K562 (cell line): ENCODE measurements around the gene GIGYF1. TPM values are rescaled to one million over a fixed set of nuclear protein-coding genes. Genes with fewer than 3 reads are reported as not detected.

ENCODE experiments used
- ARNT ChIP-seq, 2 experiments: fragments of 450-650 bp; IDR thresholded peaks; 2 replicates each; pipeline ENCODE4 v1.6.1; 2016; ENCODE audit warnings: mild to moderate bottlenecking in 1 of 2
- GTF2A2 ChIP-seq: IDR thresholded peaks from 2 replicates; pipeline ENCODE4 v1.6.1; 2016; ENCODE audit warnings: mild to moderate bottlenecking, missing genetic modification characterization, missing compliant biosample characterization
- HDAC3 ChIP-seq: fragments of 450-650 bp; IDR thresholded peaks from 2 replicates; pipeline ENCODE4 v1.6.1; 2018; ENCODE audit warnings: borderline replicate concordance, mild to moderate bottlenecking, moderate library complexity; ENCODE audit not compliant: partially characterized antibody
- IRF2 ChIP-seq: sonication (generic); formaldehyde crosslinking; IDR thresholded peaks from 2 replicates; pipeline ENCODE4 v1.8.1; 2022; ENCODE audit warnings: mild to moderate bottlenecking, missing genetic modification reagents
- KAT7 ChIP-seq: sonication (generic); formaldehyde crosslinking; IDR thresholded peaks from 2 replicates; pipeline ENCODE4 v1.8.0; 2022; ENCODE audit warnings: missing genetic modification reagents, mild to moderate bottlenecking, borderline replicate concordance
- NFATC3 ChIP-seq: fragments of 450-650 bp; IDR thresholded peaks from 2 replicates; pipeline ENCODE4 v1.6.1; 2017; ENCODE audit warnings: mild to moderate bottlenecking
- NFIX ChIP-seq: fragments of 250-450 bp; sonication (Bioruptor Pico); IDR thresholded peaks from 2 replicates; pipeline ENCODE4 v1.4.0; 2020; ENCODE audit warnings: low read depth, mild to moderate bottlenecking, moderate library complexity
- POLR2AphosphoS2 ChIP-seq: IDR thresholded peaks from 2 replicates; pipeline ENCODE4 v1.6.1; 2012; ENCODE audit warnings: low read length, improper control_type of control experiment
- PYGO2 ChIP-seq: fragments of 450-650 bp; IDR thresholded peaks from 2 replicates; pipeline ENCODE4 v1.6.1; 2016; ENCODE audit warnings: mild to moderate bottlenecking, missing genetic modification characterization, moderate library complexity, missing compliant biosample characterization
- RBM34 ChIP-seq: fragments of 200-400 bp; formaldehyde crosslinking; IDR thresholded peaks from 2 replicates; pipeline ENCODE4 v1.6.1; 2018; ENCODE audit warnings: low read length, borderline replicate concordance; ENCODE audit not compliant: insufficient read depth
- SMARCA4 ChIP-seq: fragments of 450-650 bp; IDR thresholded peaks from 2 replicates; pipeline ENCODE4 v1.6.1; 2016
- SRSF7 ChIP-seq: fragments of 200-400 bp; formaldehyde crosslinking; optimal IDR thresholded peaks from 2 replicates; pipeline ENCODE3; 2017; ENCODE audit warnings: mild to moderate bottlenecking, low read depth, low read length
- STAG1 ChIP-seq: sonication (generic); formaldehyde crosslinking; IDR thresholded peaks from 2 replicates; pipeline ENCODE4 v1.5.0; 2020; ENCODE audit warnings: missing genetic modification reagents, borderline replicate concordance
- ZNF311 ChIP-seq: fragments of 250-450 bp; sonication (Bioruptor Pico); IDR thresholded peaks from 2 replicates; pipeline ENCODE4 v1.4.0; 2020; ENCODE audit warnings: mild to moderate bottlenecking, moderate library complexity
- ZNF668 ChIP-seq: fragments of 250-450 bp; sonication (Bioruptor Pico); IDR thresholded peaks from 2 replicates; pipeline ENCODE4 v1.8.0; 2022; ENCODE audit warnings: mild to moderate bottlenecking, inconsistent platforms
- ZSCAN32 ChIP-seq: fragments of 450-650 bp; formaldehyde crosslinking; IDR thresholded peaks from 2 replicates; pipeline ENCODE4 v1.4.0; 2020; ENCODE audit warnings: mild to moderate bottlenecking, moderate library complexity
- polyA plus RNA-seq, 8 experiments: library from polyadenylated mRNA; depleted of rRNA in 4 of 8; stranded (reverse) in 5 of 8; unstranded in 3 of 8; fragments of >200 nt; fragmentation: Nextera tagmentation in 2 of 8; fragmentation: Illumina TruSeq in 1 of 8; extraction: Ambion mirVana in 2 of 8; extraction: Trizol in 1 of 8; gene quantifications; 2 replicates each; pipeline versions ENCODE4 v1.2.1 to v1.2.3, GENCODE V29; 2011 to 2014; ENCODE audit warnings: inconsistent platforms in 1 of 8, missing spikeins in 1 of 8
- total RNA-seq, 7 experiments: library from RNA; depleted of rRNA in 6 of 7; stranded (reverse); fragments of >200 nt in 6 of 7; fragmentation: Illumina TruSeq in 2 of 7; extraction: Trizol in 2 of 7; gene quantifications; 2 replicates each; pipeline versions ENCODE4 v1.2.1 to v1.2.3, GENCODE V29; 2011 to 2021; ENCODE audit warnings: low replicate concordance in 1 of 7
- TF ChIP-seq, protein P1 (sequence below): conservative IDR thresholded peaks from 2 replicates; pipeline ENCODE4 v1.6.1; 2011; ENCODE audit warnings: low read depth, mild to moderate bottlenecking, low read length; ENCODE audit not compliant: control insufficient read depth
- TF ChIP-seq, protein P2 (sequence below): fragments of 250-450 bp; sonication (Bioruptor Pico); IDR thresholded peaks from 2 replicates; pipeline ENCODE4 v1.4.0; 2020; ENCODE audit warnings: mild to moderate bottlenecking
- TF ChIP-seq, protein P3 (sequence below): sonication (generic); formaldehyde crosslinking; IDR thresholded peaks from 2 replicates; pipeline ENCODE4 v1.8.1; 2023; ENCODE audit warnings: mild to moderate bottlenecking, missing genetic modification reagents, moderate library complexity
- TF ChIP-seq, protein P4 (sequence below): sonication (generic); formaldehyde crosslinking; IDR thresholded peaks from 2 replicates; pipeline ENCODE4 v1.8.1; 2023; ENCODE audit warnings: mild to moderate bottlenecking, missing genetic modification reagents
- TF ChIP-seq, protein P5 (sequence below), 2 experiments: fragments of 450-650 bp in 1 of 2; sonication (generic) in 1 of 2; formaldehyde crosslinking; conservative IDR thresholded peaks; 2 replicates each; pipeline versions ENCODE4 v1.4.0 to v1.8.1; 2020 to 2022; ENCODE audit warnings: mild to moderate bottlenecking in 1 of 2, missing genetic modification reagents in 1 of 2
- TF ChIP-seq, protein P6 (sequence below): sonication (generic); formaldehyde crosslinking; IDR thresholded peaks from 2 replicates; pipeline ENCODE4 v1.9.0; 2022; ENCODE audit warnings: mild to moderate bottlenecking, missing genetic modification reagents

GIGYF1 gene
- total and polyA plus RNA-seq, 9 of the 15 experiments (the other 6 are each of a cell fraction or from before 2014, with no cell fraction given), result 0.56 to 76.2 (median 16.8) TPM

DNA sequence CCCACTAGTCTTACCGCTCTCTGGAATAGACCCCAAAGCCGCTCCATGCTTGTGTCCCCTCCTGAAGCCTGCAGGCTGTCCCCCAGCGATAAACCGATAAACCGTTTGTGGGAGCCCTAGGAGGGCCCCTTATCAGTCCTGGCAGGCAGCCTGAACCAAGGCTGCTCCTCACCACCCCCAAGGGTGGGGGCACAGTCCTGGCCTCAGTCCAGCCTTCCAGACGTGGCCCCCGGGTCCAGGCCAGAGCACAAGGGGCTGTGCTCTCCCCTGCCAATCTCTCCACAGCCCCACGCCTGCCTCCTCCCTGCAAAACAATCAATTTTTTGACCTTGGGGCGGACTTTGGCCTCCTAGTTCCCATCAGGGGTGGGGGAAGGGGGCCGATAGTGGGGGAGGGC is 52.6 kb downstream of the GIGYF1 start, which contains the start of gene TFR2 (continued):
- TF ChIP-seq NFATC3, result no peak
- TF ChIP-seq POLR2AphosphoS2, result no peak
- TF ChIP-seq NFIX (CRISPR knock-in tag), result 0 out of 2 replicates have a peak, but pooled peaks have one; percentile 23
- TF ChIP-seq KAT7 (CRISPR knock-in tag), result no peak; the same call in 1 of the 2 replicates
- TF ChIP-seq GTF2A2 (tag), result no peak
- no peak for TF ChIP-seq HDAC3
- no peak for TF ChIP-seq IRF2
- TF ChIP-seq ZNF668 (CRISPR knock-in tag), result no peak
- TF ChIP-seq ARNT (IDR thresholded peaks at IDR 0.05), result peak; percentile 64 to 78; a peak in 3 of 4 replicates
- TF ChIP-seq, protein P1, sequence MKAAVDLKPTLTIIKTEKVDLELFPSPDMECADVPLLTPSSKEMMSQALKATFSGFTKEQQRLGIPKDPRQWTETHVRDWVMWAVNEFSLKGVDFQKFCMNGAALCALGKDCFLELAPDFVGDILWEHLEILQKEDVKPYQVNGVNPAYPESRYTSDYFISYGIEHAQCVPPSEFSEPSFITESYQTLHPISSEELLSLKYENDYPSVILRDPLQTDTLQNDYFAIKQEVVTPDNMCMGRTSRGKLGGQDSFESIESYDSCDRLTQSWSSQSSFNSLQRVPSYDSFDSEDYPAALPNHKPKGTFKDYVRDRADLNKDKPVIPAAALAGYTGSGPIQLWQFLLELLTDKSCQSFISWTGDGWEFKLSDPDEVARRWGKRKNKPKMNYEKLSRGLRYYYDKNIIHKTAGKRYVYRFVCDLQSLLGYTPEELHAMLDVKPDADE, result peak; percentile 76; the same call in 1 of the 2 replicates
- TF ChIP-seq PYGO2 (tag), result no peak
- TF ChIP-seq SMARCA4, result peak; percentile 98
- TF ChIP-seq SRSF7, result no peak
- no peak for TF ChIP-seq STAG1 (CRISPR knock-in tag)
- TF ChIP-seq, protein P2, sequence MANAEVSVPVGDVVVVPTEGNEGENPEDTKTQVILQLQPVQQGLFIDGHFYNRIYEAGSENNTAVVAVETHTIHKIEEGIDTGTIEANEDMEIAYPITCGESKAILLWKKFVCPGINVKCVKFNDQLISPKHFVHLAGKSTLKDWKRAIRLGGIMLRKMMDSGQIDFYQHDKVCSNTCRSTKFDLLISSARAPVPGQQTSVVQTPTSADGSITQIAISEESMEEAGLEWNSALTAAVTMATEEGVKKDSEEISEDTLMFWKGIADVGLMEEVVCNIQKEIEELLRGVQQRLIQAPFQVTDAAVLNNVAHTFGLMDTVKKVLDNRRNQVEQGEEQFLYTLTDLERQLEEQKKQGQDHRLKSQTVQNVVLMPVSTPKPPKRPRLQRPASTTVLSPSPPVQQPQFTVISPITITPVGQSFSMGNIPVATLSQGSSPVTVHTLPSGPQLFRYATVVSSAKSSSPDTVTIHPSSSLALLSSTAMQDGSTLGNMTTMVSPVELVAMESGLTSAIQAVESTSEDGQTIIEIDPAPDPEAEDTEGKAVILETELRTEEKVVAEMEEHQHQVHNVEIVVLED (CRISPR knock-in tag), result peak; percentile 41; the same call in 1 of the 2 replicates
- TF ChIP-seq, protein P3, sequence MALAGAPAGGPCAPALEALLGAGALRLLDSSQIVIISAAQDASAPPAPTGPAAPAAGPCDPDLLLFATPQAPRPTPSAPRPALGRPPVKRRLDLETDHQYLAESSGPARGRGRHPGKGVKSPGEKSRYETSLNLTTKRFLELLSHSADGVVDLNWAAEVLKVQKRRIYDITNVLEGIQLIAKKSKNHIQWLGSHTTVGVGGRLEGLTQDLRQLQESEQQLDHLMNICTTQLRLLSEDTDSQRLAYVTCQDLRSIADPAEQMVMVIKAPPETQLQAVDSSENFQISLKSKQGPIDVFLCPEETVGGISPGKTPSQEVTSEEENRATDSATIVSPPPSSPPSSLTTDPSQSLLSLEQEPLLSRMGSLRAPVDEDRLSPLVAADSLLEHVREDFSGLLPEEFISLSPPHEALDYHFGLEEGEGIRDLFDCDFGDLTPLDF (CRISPR knock-in tag), result no peak
- no peak for TF ChIP-seq RBM34
- TF ChIP-seq ZSCAN32 (CRISPR knock-in tag), result no peak
- no peak for TF ChIP-seq ZNF311
- TF ChIP-seq, protein P4, sequence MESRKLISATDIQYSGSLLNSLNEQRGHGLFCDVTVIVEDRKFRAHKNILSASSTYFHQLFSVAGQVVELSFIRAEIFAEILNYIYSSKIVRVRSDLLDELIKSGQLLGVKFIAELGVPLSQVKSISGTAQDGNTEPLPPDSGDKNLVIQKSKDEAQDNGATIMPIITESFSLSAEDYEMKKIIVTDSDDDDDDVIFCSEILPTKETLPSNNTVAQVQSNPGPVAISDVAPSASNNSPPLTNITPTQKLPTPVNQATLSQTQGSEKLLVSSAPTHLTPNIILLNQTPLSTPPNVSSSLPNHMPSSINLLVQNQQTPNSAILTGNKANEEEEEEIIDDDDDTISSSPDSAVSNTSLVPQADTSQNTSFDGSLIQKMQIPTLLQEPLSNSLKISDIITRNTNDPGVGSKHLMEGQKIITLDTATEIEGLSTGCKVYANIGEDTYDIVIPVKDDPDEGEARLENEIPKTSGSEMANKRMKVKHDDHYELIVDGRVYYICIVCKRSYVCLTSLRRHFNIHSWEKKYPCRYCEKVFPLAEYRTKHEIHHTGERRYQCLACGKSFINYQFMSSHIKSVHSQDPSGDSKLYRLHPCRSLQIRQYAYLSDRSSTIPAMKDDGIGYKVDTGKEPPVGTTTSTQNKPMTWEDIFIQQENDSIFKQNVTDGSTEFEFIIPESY (CRISPR knock-in tag), result no peak
- TF ChIP-seq, protein P5, sequence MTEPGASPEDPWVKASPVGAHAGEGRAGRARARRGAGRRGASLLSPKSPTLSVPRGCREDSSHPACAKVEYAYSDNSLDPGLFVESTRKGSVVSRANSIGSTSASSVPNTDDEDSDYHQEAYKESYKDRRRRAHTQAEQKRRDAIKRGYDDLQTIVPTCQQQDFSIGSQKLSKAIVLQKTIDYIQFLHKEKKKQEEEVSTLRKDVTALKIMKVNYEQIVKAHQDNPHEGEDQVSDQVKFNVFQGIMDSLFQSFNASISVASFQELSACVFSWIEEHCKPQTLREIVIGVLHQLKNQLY (CRISPR knock-in tag; conservative IDR thresholded peaks at IDR 0.05), result no peak
- TF ChIP-seq, protein P6, sequence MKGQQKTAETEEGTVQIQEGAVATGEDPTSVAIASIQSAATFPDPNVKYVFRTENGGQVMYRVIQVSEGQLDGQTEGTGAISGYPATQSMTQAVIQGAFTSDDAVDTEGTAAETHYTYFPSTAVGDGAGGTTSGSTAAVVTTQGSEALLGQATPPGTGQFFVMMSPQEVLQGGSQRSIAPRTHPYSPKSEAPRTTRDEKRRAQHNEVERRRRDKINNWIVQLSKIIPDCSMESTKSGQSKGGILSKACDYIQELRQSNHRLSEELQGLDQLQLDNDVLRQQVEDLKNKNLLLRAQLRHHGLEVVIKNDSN (CRISPR knock-in tag), result no peak
